ENCODE data around the gene OGDH. TPM values are rescaled to one million over a fixed set of nuclear protein-coding genes. Genes with fewer than 3 reads are reported as not detected.

The OGDH gene
- total and polyA plus RNA-seq, 9 donors = 42.9 to 69.3 (median 59.8) TPM

GRCh38 chr7:44637788-44638594 lies 31.6 kb downstream of the OGDH start:
- Histone ChIP-seq H3K9me3 (replicated peaks; ENCODE audit: control insufficient read depth, low read depth, low read length) (no peaks in the 10 kb centered on the region), H3K4me3 (ENCODE audit: low read length) (no peak overlapping the region), H3K27me3 (ENCODE audit: control insufficient read depth, insufficient read depth, low read length) (no peaks in the 10 kb centered on the region), H3K27ac (ENCODE audit: low read length) (peak overlapping the region; percentile 95), H3K4me1 (ENCODE audit: control insufficient read depth, insufficient read depth, low read length) (peaks cover 54% of the 10 kb centered on the region), H3K36me3 (ENCODE audit: control insufficient read depth, insufficient read depth, low read length) (peaks cover 7% of the 10 kb centered on the region)
- DNase-seq = peak; percentile 44
- 100% methylated on average over 1 of the region's 8 CpGs for WGBS (ENCODE audit: insufficient coverage)

- peaks cover 7% of the 10 kb centered on the region for H3K36me3 ChIP-seq (ENCODE audit: control insufficient read depth, insufficient read depth, low read length)
- peak; percentile 60 for DNase-seq
- no peaks in the 10 kb centered on the region for H3K27me3 ChIP-seq (ENCODE audit: control insufficient read depth, insufficient read depth, low read length)
- H3K4me1 ChIP-seq (ENCODE audit: control insufficient read depth, insufficient read depth, low read length) = peaks cover 46% of the 10 kb centered on the region
- WGBS (ENCODE audit: insufficient coverage) = 90% methylated on average over 4 of the region's 5 CpGs
- no peaks in the 10 kb centered on the region for H3K9me3 ChIP-seq (replicated peaks; ENCODE audit: control insufficient read depth, low read depth, low read length)
- H3K27ac ChIP-seq (ENCODE audit: low read length) = peak overlapping the region; percentile 95
- H3K4me3 ChIP-seq (ENCODE audit: low read length) = no peak overlapping the region
These were observed 32.5 kb downstream of the OGDH start for GRCh38 chr7:44638611-44639557.

- Histone ChIP-seq H3K36me3 (ENCODE audit: control insufficient read depth, insufficient read depth, low read length) (peaks cover 7% of the 10 kb centered on the region), H3K27me3 (ENCODE audit: control insufficient read depth, insufficient read depth, low read length) (no peaks in the 10 kb centered on the region), H3K4me1 (ENCODE audit: control insufficient read depth, insufficient read depth, low read length) (peaks cover 39% of the 10 kb centered on the region), H3K4me3 (ENCODE audit: low read length) (no peak overlapping the region), H3K27ac (ENCODE audit: low read length) (peak overlapping the region; percentile 95), H3K9me3 (replicated peaks; ENCODE audit: control insufficient read depth, low read depth, low read length) (no peaks in the 10 kb centered on the region)
- 6% methylated on average over 5 of the region's 8 CpGs for whole genome bisulfite sequencing (ENCODE audit: insufficient coverage)
- peak; percentile 93 for DNase-seq
These were observed 33.4 kb downstream of the OGDH start for GRCh38 chr7:44639671-44640321.

GRCh38 chr7:44643206-44643605 lies 36.8 kb downstream of the OGDH start:
- WGBS (ENCODE audit: insufficient coverage) = 100% methylated on average over 1 of the region's 1 CpG
- Histone ChIP-seq H3K4me1 (ENCODE audit: control insufficient read depth, insufficient read depth, low read length) (peaks cover 22% of the 10 kb centered on the region), H3K27ac (ENCODE audit: low read length) (no peak overlapping the region), H3K9me3 (replicated peaks; ENCODE audit: control insufficient read depth, low read depth, low read length) (no peaks in the 10 kb centered on the region), H3K36me3 (ENCODE audit: control insufficient read depth, insufficient read depth, low read length) (peaks cover 28% of the 10 kb centered on the region), H3K4me3 (ENCODE audit: low read length) (no peak overlapping the region), H3K27me3 (ENCODE audit: control insufficient read depth, insufficient read depth, low read length) (no peaks in the 10 kb centered on the region)
- no peak for DNase-seq

GRCh38 chr7:44645254-44645653 lies 38.8 kb downstream of the OGDH start:
- DNase-seq = no peak
- no peaks in the 10 kb centered on the region for H3K9me3 ChIP-seq (replicated peaks; ENCODE audit: control insufficient read depth, low read depth, low read length)
- H3K4me3 ChIP-seq (ENCODE audit: low read length) = no peak overlapping the region
- 90% methylated on average over 11 of the region's 11 CpGs for WGBS (ENCODE audit: insufficient coverage)
- H3K4me1 ChIP-seq (ENCODE audit: control insufficient read depth, insufficient read depth, low read length) = peaks cover 3% of the 10 kb centered on the region
- H3K36me3 ChIP-seq (ENCODE audit: control insufficient read depth, insufficient read depth, low read length) = peaks cover 46% of the 10 kb centered on the region
- no peaks in the 10 kb centered on the region for H3K27me3 ChIP-seq (ENCODE audit: control insufficient read depth, insufficient read depth, low read length)
- no peak overlapping the region for H3K27ac ChIP-seq (ENCODE audit: low read length)

- Histone ChIP-seq H3K27ac (ENCODE audit: low read length) (no peak overlapping the region), H3K4me3 (ENCODE audit: low read length) (no peak overlapping the region), H3K27me3 (ENCODE audit: control insufficient read depth, insufficient read depth, low read length) (no peaks in the 10 kb centered on the region), H3K4me1 (ENCODE audit: control insufficient read depth, insufficient read depth, low read length) (no peaks in the 10 kb centered on the region), H3K36me3 (ENCODE audit: control insufficient read depth, insufficient read depth, low read length) (peaks cover 50% of the 10 kb centered on the region), H3K9me3 (replicated peaks; ENCODE audit: control insufficient read depth, low read depth, low read length) (no peaks in the 10 kb centered on the region)
- no CpG with 5 or more reads among the region's 2 CpGs for WGBS (ENCODE audit: insufficient coverage)
- no peak for DNase-seq
These were observed 39.3 kb downstream of the OGDH start for GRCh38 chr7:44645696-44646095.

GRCh38 chr7:44646176-44646920 lies 39.9 kb downstream of the OGDH start:
- no peak for DNase-seq
- Histone ChIP-seq H3K4me1 (ENCODE audit: control insufficient read depth, insufficient read depth, low read length) (no peaks in the 10 kb centered on the region), H3K27ac (ENCODE audit: low read length) (no peak overlapping the region), H3K9me3 (replicated peaks; ENCODE audit: control insufficient read depth, low read depth, low read length) (no peaks in the 10 kb centered on the region), H3K27me3 (ENCODE audit: control insufficient read depth, insufficient read depth, low read length) (no peaks in the 10 kb centered on the region), H3K4me3 (ENCODE audit: low read length) (no peak overlapping the region), H3K36me3 (ENCODE audit: control insufficient read depth, insufficient read depth, low read length) (peaks cover 55% of the 10 kb centered on the region)
- WGBS (ENCODE audit: insufficient coverage) = 90% methylated on average over 2 of the region's 3 CpGs

GRCh38 chr7:44646921-44647636 lies 40.7 kb downstream of the OGDH start:
- H3K4me1 ChIP-seq (ENCODE audit: control insufficient read depth, insufficient read depth, low read length) = no peaks in the 10 kb centered on the region
- no peak overlapping the region for H3K27ac ChIP-seq (ENCODE audit: low read length)
- H3K9me3 ChIP-seq (replicated peaks; ENCODE audit: control insufficient read depth, low read depth, low read length) = no peaks in the 10 kb centered on the region
- no CpG with 5 or more reads among the region's 3 CpGs for WGBS (ENCODE audit: insufficient coverage)
- no peaks in the 10 kb centered on the region for H3K27me3 ChIP-seq (ENCODE audit: control insufficient read depth, insufficient read depth, low read length)
- peaks cover 55% of the 10 kb centered on the region for H3K36me3 ChIP-seq (ENCODE audit: control insufficient read depth, insufficient read depth, low read length)
- no peak for DNase-seq
- no peak overlapping the region for H3K4me3 ChIP-seq (ENCODE audit: low read length)
